ENCODE results near the gene UCN3.

UCN3 gene, protein sequence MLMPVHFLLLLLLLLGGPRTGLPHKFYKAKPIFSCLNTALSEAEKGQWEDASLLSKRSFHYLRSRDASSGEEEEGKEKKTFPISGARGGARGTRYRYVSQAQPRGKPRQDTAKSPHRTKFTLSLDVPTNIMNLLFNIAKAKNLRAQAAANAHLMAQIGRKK

DNA sequence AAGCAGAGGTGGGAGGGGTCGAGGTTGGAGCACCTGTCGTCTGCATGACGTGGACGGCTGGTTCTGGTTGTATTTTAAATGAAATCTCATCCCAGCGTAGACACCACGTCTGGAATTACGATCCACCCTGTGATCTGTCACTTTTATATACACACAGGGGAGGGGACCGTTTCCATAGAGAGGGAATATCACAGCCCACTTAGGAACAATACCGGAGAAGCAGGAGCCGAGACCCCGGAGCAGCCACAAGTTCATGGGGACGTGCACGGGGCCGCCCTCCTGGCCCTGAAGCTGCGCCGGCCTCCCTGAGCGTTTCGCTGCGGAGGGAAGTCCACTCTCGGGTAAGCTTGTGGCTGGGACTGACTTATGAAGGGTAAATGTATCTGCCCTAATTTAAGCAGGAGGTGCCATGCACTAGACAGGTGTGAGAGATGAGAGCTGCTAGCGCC, at the start of gene UCN3:
UCN3 (plus strand) TSS at position 77 of the 449 bp plus-strand sequence. CDS start 8,755 bp downstream, outside the sequence.
- in situ Hi-C loops (cut with HindIII; ENCODE audit: low sequenced_read_pairs), result no loop called here

DNA sequence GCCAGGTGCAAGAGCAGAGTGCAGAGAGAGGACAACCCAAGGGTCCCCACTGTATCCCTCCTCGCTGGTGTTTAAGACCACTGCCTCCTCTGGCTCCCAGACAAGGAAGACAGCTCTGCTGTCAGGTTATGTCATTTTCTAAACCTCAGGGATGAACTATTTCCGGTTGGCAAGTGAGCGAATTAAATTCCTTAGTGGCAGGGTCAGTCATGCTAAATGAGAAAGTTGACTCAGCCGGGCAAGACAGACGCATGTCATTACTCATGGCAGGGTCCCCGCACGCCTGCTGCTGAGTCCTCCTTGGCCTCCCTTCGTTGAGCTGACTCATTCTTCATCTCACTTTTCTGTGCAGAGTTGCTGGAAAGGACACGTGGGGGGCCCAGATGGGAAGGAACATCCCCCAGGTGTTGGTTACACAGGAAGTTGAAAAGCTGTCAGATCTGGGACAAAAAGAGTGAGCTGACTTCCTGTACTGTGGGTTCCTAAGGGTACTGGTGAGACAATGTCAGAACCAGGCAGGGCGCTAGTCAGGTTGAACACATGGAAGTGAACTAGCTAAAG, 47.1 kb upstream of the UCN3 start:
- in situ Hi-C loops (cut with HindIII; ENCODE audit: low sequenced_read_pairs), result no loop called here

DNA sequence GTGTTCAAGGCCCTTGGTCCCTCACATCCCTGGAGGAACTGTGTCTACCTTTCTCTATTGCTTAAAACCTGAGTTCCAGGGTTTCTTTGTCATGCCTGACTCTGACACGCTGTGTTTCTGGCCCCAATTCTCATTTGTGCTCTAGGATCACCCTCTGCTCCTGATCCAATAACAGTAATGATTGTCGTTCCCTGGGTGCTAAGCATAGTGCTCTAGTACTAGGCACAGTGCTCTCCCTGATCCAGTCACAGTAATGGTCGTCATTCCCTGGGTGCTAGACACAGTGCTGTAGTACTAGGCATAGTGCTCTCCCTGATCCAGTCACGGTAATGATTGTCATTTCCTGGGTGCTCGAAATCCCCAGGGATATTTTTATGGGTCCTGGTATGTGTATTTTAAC, 46.6 kb upstream of the UCN3 start:
- in situ Hi-C loops (cut with HindIII; ENCODE audit: low sequenced_read_pairs), result no loop called here

DNA sequence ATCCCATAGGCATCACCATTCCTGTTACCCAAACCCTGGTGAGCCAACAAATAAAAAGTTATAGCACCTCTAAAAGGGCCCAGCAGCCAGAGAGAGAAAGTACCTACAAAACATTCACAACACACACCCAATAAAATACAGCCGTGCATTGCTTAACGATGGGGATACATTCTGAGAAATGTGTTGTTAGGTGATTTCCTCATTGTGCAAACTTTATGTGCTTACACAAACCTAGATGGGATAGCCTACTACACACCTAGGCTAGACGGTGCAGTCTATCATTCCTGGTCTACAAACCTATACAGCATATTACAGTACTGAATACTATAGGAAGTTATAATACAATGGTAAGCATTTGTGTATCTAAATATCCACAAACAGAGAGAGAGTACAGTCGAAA, 44.9 kb upstream of the UCN3 start:
- in situ Hi-C loops (cut with HindIII; ENCODE audit: low sequenced_read_pairs), result no loop called here

DNA sequence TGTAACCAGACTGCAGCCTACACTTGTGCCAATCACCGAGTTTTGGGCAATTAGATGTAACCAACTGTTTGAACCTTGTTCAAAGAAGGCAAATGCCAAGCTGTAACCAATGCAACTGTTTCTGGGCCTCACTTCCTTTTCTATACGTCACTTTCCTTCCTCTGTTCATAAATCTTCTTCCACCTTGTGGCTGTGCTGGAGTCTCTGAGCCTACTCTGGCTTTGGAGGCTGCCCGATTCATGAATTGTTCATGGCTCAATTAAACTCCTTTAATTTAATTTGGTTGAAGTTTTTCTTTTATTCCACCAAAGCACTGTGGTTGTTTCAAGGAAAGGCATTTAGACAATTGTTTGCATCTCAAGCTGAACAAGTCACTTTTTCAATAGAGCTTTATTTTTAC, 43.5 kb upstream of the UCN3 start:
- in situ Hi-C loops (cut with HindIII; ENCODE audit: low sequenced_read_pairs), result no loop called here

DNA sequence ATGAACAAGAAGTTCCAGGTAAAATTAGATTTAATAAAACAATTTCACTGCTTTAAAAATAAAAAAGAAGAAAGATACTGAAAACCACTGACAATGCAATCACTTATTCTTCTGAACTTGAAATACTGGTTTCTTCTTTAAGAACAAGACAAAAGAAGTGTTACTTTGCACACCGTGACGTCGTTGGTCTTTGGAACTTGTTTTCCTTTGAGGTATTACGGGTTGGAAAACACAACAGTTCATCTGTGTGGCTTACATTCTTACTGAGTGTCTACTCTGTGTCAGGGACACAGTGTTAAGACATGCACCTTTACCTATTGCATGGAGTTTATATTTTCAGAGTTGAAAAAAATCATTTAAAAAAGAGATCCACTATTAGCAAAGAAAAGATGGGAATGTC, 41.3 kb upstream of the UCN3 start:
- in situ Hi-C loops (cut with HindIII; ENCODE audit: low sequenced_read_pairs), result no loop called here

DNA sequence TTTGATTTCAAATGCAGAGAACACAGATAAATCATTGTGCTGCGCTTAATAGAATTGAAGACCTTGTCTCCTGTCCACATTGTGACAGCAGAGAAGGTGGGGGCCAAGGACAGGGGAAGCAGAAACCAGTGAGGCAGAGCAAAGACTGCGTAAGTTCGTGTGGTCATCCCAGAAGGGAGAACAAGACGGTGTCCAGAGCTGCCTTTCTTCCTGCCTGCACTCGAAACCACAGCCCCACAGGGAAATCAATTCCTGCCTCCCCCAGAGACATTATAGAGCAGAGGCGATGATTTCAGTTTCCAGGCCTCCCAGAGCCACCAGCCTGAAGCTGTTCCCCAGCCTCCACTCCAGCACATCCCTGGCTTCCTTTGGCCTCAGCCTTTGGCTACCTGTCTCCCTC, 39.7 kb upstream of the UCN3 start:
- in situ Hi-C loops (cut with HindIII; ENCODE audit: low sequenced_read_pairs), result no loop called here

DNA sequence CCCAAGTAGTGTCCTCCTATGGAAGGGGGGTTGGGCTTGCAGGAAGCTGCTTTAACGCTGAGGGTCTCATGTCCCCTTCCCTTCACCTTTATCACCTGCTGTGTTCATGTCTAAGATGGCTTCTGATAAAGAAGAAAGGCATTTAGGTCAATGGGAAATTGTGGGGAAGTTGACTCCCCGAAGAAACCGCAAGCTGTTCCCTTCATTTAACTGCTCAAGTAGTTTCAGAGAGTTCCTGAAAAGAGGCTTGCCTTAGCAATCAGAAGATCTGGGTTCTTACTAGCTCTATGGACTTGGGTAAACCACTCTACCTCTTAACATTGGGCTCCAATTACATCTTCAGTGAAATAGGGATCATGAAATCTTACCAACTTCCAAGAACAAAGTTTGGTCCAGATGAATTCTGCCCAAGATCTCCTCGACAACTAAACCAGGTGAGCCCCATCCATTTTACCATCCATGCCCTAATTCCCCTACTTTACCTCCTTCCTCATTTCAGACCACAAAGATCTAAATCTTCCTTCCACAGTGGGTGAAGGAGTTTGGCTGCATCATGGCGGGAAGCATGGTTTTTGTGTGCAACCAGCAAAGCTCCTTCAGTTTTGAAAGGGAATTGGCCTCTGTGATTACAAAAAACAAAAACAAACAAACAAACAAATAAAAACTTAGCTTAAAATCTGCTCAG, 30.4 kb upstream of the UCN3 start:
- in situ Hi-C loops (cut with HindIII; ENCODE audit: low sequenced_read_pairs), result no loop called here

DNA sequence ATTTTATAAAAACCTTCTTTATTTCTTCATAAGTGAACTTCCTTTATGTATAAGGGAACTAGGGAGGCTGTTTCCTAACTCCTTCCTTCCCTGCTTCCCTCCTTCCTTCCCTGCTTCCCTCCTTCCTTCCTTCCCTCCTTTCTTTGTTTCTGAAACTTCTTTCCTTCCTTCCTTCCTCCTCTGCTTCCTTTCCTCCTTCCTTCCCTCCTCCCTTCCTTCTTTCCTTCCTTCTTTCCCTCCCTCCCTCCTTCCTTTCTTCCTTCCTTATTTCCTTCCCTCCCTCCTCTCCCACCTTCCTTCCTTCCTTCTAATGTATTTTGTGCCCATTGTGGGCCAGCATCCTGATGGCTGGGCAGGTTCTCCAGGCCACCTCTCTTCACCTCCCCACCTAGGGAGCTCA, 26.8 kb upstream of the UCN3 start:
- in situ Hi-C loops (cut with HindIII; ENCODE audit: low sequenced_read_pairs), result no loop called here

DNA sequence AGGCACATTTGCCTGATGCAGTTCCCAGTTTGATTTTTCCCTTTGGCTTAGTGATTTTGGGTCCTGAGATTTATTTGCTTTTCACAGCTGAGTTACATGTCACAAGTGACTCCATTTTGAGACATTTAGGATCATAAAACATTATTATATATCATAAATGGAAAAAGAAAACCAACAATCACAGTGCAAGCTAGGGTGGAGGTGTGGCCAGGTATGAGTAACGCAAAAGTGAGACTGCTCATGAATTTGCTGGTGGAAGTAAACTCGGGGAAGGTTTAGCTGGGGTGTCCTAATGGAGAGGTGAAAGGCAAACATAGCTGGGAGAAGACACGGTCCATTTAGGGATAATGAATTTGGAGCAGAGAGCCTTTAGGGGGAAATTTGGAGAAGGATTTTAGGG, 21.7 kb upstream of the UCN3 start:
- in situ Hi-C loops (cut with HindIII; ENCODE audit: low sequenced_read_pairs), result no loop called here

DNA sequence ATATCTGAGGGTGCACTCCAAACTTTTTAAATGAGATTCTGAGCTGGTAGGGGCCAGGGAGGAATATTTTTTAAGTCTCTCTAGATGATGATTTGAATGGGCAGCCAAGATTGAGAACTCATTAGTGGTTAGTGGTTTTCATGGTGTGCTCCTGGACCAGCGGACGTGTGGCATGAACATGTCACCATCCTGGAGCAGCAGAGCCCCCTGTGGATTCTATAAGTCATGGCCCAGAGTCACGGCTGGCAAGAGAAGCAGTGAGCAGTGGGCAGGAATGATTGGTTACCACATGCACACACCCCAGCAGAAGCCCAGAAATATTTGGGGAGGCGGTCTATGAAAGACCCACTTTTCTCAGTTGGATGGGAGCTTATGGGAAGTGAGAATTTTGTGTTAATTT, 21.2 kb upstream of the UCN3 start:
- in situ Hi-C loops (cut with HindIII; ENCODE audit: low sequenced_read_pairs), result no loop called here

DNA sequence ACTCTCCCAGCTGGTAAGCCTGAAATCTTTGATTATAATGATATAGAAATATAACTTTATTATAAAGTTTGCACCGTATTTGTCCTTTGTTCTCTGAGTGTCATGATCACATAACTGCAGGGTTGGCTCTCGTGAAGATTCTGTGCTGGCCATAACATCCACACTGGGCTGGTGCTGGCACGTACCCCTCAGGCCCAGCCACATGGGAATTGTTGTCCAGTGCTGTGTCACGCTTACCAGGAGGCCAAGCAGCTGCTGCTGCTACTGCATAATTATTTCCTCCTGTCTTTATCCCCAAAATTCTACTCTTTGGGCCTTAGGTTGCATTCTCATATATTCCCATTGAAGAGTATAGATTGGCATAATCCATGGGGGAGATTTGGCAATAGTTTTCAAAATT, 20.8 kb upstream of the UCN3 start:
- in situ Hi-C loops (cut with HindIII; ENCODE audit: low sequenced_read_pairs), result no loop called here

DNA sequence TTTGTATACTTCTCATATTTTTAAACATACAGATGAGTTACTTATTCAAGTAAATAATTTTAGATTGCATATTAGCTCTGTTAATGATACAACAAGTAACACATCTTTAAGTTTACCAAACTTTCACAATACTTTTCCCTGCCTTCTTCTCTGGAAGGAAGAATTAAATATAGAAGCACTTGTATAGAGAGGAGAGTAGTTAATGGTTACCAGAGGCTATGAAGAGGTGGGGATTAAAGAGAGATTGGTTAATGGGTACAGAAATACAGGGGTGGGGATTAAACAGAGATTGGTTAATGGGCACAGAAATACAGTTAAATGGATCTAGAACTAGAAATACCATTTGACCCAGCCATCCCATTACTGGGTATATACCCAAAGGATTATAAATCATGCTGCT, 20.0 kb upstream of the UCN3 start:
- in situ Hi-C loops (cut with HindIII; ENCODE audit: low sequenced_read_pairs), result no loop called here

DNA sequence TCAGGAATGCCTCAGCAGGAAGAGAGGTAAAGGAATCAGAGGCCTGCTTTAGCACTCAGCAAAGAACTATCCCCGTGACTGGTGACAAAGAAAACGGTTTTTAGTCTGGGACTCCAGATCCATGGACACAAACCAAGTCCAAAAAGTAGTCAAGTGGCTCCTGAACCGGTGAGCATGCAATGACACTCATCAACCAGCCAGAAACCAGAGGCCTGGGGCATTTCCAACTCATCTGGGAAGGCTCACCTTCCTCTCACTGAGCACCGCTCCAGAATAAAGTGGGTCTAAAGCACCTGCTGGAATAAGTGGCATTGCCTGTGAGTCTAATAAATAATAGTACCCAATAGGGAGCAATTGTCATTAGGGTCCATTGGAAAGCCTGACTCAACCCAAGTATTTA, 17.9 kb upstream of the UCN3 start:
- in situ Hi-C loops (cut with HindIII; ENCODE audit: low sequenced_read_pairs), result no loop called here

DNA sequence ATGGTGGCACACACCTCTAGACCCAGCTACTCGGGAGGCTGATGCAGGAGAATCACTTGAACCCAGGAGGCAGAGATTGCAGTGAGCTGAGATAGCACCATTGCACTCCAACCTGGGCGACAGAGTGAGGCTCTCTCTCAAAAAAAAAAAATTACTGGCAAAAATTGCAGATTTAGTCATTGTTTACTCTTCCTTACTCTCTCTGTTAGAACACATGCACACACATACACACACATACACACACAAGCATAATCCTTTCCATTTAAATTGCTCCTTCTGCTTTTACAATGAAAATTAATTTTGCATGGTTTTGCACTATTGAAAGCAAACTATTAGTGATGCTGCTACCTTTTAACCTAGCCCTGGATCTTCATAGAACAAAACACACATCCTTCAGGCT, 15.4 kb upstream of the UCN3 start:
- in situ Hi-C loops (cut with HindIII; ENCODE audit: low sequenced_read_pairs), result no loop called here

DNA sequence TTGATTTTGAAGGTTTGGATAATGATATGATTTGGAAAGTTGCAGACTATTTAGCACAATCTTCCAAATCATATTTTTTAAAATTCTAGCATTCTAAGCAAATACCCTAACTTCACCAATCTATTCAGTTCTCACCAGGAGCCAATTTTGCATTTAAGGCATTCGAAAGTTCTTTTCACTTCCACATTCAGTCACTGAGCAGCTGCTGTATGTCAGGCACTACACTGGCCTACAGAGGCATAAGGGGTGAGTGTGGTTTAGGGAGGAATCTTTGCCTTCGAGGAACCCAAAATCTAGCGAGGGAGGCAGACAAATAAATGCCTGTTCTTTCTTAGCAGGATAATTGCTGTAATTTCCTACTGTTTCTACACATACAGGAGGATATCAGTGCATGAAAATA, 10.7 kb upstream of the UCN3 start:
- in situ Hi-C loops (cut with HindIII; ENCODE audit: low sequenced_read_pairs), result no loop called here

DNA sequence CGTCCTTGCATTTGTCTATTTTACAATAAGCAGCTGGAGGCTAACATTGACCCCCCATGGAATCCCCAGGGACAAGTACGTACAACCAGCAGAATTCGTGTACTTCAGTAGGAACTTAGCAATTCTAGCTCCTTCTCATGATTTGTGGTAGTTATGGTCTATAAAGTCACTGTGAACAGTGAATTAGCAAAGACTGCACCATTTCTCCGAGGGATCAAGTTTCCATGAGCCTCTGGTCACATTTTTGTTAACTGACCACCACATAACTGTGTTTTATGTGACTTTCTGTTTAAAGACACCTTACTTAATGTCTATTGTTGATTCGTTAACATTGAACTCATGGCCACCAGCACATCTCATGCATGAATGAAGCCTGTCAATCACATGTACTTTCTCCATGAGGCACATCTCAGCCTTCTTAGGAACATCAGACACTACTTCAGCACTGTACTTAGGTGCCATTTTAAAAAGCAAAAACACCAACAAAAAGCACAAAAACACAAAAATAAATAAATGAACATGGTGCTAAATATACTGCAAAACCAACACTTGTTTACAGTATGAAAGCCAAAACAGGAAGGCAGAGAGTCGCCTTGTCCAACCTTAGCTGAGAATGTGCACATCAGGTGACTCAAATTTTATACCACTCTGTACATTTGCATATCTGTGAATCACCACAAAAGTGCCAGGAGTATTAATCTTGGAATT, 9.0 kb upstream of the UCN3 start:
- in situ Hi-C loops (cut with HindIII; ENCODE audit: low sequenced_read_pairs), result no loop called here

DNA sequence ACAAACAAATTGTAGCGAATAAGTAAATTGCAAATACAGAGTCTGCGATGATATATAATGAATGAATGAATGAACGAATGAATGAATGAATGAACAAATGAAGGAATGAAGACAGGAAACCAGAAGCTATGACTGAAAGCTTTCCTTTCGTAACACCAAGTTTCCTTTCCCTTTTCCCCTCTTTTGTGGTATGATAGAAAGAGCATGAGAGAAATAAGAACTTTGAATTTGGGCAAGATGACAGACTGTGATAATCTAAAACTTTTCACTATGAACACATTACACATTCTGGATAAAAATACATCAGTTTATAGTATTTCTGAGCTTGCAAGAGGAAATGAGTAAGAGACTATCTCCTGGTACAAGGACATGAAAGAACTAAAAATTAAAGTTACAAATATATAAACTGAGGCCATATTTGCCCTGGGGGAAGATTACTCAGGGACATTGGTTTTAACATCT, 8.4 kb upstream of the UCN3 start:
- in situ Hi-C loops (cut with HindIII; ENCODE audit: low sequenced_read_pairs), result no loop called here

DNA sequence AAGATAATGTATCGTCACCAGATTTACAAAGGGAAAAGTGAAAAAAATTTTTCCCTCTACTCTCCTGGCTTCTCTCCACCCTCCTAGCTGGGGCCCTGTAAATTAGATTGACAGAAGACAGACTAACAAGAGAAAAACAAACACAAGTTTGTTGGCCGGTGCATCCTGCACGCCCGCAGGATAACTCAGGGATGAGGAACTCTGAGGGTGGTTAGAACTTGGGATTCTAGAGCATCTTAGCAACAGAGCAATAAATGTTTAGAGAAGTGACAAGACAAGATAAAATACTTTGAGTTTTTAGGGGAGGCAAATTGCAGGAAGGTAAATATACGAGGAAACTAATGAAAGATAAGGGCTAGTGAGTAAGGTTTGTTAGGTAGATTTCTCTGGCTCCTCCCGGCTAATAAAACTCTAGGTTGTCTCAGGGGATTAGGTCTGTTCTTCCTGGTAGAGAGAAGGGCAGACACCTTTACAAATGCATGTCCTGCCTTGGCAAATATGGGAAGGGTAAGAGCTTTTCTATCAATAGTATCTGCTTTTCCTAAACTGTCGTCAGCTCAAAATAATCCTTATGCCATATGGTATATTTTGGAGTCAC, 4.3 kb upstream of the UCN3 start:
- in situ Hi-C loops (cut with HindIII; ENCODE audit: low sequenced_read_pairs), result no loop called here

DNA sequence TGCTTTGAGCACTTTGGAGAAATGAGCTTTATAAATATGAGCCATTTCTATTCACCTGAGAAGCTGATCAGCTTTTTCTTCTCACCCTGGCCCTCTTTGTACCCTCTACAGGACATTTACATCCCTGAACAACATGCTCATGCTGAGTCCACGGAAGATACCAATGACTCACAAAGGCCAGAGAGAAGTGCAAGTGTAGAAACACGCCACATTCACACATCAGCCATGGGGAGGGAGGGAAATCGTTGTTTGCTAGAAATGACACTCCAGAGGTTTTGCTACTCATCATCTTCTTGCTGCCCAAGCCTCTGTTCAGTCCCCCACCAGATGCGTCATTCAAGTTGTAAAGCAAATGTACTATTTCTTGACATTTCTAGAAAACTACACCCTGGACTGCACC, 2.8 kb upstream of the UCN3 start:
- in situ Hi-C loops (cut with HindIII; ENCODE audit: low sequenced_read_pairs), result no loop called here

DNA sequence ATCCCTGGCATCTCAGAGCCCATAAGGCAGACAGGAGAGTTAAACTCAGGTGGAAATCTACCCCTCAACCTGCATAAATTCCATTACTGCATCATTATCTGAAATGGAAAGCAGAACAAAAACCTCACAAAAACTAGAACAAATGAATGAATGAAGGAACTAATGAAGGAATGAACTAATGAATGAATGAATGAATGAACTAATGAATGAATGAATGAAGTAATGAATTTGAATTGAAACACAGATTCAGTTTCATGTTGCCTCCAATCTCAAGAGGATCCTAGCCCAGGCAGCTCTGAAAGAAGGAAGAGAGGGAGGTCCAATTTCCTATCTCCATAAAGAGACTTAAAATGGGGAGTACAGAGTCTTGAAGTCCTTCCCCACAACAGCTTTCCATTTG, 1.9 kb upstream of the UCN3 start:
- in situ Hi-C loops (cut with HindIII; ENCODE audit: low sequenced_read_pairs), result no loop called here

DNA sequence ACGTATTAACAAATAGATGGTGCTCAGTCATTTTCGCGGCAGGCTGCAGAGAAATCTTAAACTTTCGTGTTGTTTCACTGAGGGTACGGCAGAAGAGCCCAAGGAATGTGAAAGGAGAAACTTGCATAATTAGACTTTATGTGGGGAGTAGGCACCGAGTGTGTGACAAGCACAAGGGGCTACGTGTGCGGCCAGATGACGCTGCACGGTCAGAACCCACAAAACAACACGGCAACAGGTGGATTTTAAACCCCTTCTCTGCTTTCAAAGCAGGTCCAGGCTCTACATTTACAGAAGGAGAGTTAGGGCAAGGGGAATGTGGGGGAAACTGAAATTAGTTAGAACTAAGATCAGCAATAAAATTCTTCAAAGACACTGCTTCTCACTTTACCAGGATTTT, 392 bp upstream of the UCN3 start:
- in situ Hi-C loops (cut with HindIII; ENCODE audit: low sequenced_read_pairs), result no loop called here
